Activated CD8-positive, alpha-beta memory T cell treated with anti-CD3 and anti-CD28 coated beads for 1 hour (primary cell): ENCODE data around the gene EMILIN1.
"Not testable (repeated sequence)": the region's sequence is repeated elsewhere in the genome, so short reads cannot be mapped to it uniquely, and the experiment has no call there.

Experiments used
- DNase-seq, 2 donors: peaks; one replicate each; pipeline ENCODE4 v3.0.0-alpha.2; 2020; ENCODE audit warnings: low read depth in 1 of 2; ENCODE audit errors: extremely low read depth in 1 of 2

Gene EMILIN1

GRCh38 chr2:27053776-27054175 is 24.6 kb upstream of the EMILIN1 start:
- DNase-seq, result no peak

- no peak for DNase-seq
These were observed 23.7 kb upstream of the EMILIN1 start for GRCh38 chr2:27054721-27055120.

- DNase-seq, result no peak
These were observed 21.2 kb upstream of the EMILIN1 start for GRCh38 chr2:27057184-27057583.

- DNase-seq, result no peak
These were observed 20.2 kb upstream of the EMILIN1 start for GRCh38 chr2:27058210-27058609.

GRCh38 chr2:27059141-27059820 is 19.1 kb upstream of the EMILIN1 start:
- no peak for DNase-seq

- DNase-seq, result no peak
These were observed 18.1 kb upstream of the EMILIN1 start for GRCh38 chr2:27060323-27060722.

GRCh38 chr2:27065128-27065527 is 13.3 kb upstream of the EMILIN1 start:
- DNase-seq, result no peak

DNA sequence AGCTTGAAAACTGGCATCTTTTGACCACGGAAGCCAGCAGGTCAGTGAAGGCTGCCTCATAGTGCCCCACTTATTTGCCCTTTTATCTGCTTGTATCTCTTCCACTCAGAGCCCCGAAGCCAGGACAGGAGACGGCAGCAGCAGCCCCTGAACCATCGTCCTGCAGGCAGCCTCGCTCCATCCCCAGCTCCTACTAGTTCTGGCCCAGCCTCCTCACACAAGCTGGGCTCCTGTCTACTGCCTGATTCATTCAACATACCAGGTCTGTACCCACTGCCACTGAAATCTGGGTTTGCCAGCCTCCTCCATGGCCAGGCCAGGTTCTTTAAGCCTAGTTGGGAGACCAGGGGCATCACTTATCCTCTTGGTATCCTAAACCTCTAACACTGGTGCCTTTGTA is 11.0 kb upstream of the EMILIN1 start:
- DNase-seq, result no peak

DNA sequence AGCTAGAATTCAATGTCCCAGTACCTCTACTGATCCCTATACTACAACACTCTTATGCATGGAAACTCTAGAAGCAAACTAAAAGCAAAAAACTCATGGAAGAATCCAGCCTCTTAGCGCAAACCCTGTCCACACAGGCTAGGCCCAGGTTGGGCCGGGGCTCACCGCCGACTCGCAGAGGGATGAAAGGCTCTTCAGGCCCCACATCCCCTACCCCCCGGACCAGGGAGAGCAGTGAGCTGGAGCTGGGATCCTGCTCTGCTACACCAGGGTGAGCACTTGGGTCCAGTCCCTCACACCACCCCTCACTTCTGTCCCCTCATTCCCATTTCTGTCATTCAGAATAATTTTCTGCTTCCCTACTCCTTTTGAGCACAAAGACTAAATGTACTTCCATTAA is 9.0 kb upstream of the EMILIN1 start:
- DNase-seq, result no peak

DNA sequence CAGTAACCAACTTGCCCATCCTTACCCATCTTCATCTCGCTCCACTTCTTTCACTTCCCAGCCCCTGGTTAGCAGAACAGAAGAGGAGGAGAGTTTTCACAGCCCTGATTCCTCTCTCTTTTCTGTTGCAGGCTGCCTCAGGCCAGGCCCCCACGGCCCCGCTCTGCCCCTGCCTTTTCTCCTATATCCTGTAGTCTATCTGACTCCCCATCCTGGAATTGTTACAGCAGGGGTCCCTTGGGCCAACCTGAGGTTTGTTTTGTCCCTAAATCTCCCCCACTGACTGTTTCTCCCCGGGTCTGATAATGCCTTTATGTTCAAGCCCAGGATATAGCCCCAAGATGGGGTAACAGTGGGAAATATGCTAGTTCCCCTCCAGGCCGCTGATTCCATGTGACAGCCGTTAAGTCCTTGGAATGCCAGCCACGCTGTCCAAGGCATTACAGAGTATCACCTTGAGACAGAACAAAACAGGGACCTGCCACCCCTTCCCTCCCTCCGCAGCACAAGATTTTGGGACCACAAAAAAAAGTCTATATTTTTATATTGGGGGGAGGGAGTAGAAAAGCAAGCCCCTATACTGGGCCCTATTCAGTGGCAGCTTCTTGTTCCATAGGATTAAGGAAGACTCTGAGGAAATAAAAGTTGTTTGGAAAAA is 8.3 kb upstream of the EMILIN1 start:
- no peak for DNase-seq

DNA sequence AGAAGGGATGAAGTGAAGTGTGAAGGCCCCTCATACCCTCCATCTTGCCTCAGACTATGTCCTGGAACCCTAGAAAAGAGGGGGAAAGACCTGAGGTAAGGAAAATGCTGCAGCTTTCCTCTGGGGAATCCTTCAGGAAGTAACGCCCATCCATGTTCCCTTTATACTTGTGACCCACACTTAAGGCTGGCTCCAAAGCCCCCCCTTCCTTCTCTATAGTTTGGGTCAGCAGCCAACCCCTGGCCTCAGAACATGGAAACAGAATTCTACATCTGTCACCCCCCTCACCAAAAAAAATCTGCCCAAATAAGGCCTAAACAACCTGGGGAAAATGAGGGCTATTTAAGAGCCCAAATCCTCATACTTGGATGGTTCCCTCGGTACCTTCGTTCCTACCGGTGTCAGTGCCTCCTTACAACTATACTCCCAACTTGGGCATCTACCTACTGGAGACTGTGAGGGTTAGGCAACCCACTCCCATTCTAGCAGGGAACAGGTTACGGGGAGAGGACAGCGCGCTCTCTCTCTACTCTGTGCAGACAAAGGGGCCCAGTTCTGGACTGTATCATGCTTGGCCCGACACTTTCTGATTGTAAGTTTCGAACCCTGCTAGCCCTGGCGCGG is 7.7 kb upstream of the EMILIN1 start:
- DNase-seq, result no peak

DNA sequence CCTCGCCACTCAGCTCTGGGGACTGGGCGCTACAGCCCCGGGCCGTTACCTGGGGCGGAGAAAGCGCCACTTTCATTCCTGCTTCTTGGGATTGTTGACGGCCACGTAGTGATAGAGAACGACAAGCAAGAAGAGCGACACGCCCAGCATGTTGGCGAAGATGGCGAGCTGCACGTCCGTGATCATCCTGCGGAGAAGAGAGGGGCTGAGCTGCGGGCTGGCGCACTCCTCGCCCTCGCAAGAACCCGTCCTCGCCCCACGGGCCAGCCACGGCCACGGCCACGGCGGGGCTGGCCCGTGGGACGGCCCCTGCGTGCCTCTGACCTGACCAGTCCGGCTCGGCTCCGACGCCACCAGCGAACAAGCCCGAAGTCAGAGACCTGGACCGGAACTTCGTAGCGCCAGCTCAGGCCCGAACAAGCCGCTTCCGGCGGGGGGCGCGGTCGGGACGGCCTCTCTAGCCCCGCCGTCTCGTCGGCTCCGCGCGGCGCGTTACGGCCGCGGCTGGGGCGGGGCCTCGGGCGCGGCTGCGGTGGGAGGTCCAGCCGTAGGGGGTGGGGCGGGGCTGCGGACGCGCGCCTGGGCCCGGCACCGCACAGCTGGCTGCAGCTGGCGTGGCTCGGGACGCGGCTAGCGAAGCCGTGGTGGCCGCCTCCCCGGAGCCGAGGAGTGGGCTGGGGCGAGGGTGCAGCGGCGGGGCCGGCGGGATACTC is 7.0 kb upstream of the EMILIN1 start, which contains the start of gene OST4:
TSS of gene OST4 (minus strand) at position 378 of the 713 bp plus-strand sequence.
- peak; percentile 57 to 81 for DNase-seq

DNA sequence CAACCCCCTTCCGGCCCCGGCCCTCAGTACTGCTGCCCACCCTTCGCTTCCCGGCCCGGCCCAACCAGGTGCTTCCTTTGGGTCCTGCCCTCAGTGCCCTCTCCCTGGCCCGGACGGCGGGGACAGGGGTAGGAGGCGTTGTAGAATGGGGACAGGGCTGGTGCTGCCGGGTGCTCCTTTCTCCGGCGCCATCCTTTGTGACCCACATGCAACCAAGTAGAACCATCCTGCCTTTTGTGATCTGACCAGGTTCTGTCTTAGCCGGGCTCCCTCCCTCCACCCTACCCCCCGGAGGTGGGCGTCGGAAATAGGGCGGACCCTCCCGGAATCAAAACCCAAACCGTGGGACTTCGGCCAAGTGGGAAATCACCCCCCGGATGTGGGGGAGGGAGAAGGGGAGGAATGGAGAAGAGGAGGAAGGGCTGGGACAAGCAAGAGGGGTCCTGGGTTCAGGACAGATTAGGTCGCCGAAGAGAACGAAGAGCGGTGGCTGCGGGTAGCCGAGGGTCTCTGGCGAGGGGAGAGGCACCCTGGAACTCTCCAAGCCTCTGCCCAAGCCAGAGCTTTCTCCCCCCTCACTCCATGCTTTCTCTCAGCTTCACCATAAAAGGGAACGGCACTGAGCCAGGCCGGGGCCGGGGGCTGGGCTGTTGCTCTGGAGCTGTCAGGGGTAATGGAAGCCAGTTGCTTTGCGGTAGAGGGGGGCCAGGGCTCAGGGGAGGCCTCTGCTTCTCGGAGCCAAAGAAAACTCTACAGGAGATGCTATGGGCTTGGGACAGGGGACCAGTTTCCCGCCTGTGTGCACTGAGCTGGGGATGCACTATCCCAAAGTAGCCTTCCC is 6.2 kb upstream of the EMILIN1 start:
- no peak for DNase-seq

- DNase-seq, result no peak
These were observed 5.5 kb upstream of the EMILIN1 start for GRCh38 chr2:27072920-27073319.

GRCh38 chr2:27073782-27074181 is 4.6 kb upstream of the EMILIN1 start:
- DNase-seq, result no peak

DNA sequence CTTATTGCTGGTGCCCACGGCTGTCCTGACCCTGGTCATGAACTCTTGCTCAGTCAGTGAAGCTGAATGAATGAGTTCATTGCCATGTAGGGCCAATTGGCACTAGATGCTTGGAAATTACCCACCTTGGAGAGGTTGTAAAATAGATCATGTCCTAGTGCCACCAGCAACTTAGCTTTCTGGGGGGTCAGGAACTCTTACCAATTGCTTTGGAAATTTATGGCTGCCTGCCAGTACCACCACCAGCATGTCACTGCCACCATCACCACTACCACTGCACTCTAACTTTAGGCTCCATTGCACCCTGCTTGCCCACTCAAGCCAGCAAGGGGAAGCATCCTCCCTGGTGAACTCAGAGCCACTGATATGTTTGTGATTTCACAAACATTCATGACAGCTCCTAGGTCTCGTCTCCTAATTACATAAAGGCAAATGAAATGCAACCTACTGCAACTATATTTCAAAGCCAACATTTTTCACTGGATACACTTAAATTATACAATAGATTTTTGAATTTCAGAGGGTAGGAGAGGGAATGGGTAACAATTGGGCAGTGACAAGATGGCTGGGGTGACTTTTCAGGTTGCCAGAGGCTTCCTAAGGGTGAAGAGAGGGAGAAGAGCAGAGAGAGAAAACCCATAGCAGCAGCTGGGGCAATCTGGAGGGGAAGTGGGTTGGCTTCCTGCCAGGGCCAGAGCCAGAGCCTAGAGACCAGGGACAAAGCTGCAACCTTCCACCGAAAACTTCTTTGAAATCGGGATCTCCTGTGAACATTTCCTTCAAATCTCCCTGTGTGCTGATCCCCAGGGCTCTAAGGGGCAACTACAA is 3.5 kb upstream of the EMILIN1 start:
- no peak for DNase-seq

GRCh38 chr2:27075566-27075871 is 2.9 kb upstream of the EMILIN1 start:
- not testable (repeated sequence) for DNase-seq

DNA sequence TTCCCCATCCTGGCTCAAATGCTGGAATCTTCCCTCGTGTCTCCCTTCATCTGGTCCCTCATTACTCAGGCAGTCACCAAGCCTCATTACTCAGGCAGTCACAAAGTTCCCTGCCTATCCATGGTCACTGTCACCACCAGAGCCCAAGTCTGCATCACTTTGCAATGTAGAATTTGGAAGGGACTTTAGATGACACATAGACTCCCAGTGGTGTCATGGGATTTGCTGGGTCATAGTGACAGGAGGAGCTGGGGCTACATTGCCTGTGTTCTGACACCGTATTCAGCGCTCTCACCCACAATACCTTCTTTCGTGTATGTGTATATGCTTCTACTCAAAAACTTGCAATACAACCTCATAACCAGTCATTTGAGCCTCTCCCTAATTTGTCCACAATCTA is 2.1 kb upstream of the EMILIN1 start:
- DNase-seq, result no peak

GRCh38 chr2:27077231-27077630 is 1.2 kb upstream of the EMILIN1 start:
- DNase-seq, result no peak
